HepG2 (cell line): ENCODE results near the gene SNAPC4. TPM values are rescaled to one million over a fixed set of nuclear protein-coding genes. Genes with fewer than 3 reads are reported as not detected.

ENCODE experiments used
- ELF3 ChIP-seq: IDR thresholded peaks from 2 replicates; pipeline ENCODE4 v1.6.1; 2016; ENCODE audit warnings: missing genetic modification reagents, missing compliant biosample characterization
- GPN1 ChIP-seq: sonication (generic); formaldehyde crosslinking; IDR thresholded peaks from 2 replicates; pipeline ENCODE4 v1.5.1; 2020; ENCODE audit warnings: missing genetic modification reagents, borderline replicate concordance
- GTF3A ChIP-seq: sonication (generic); formaldehyde crosslinking; conservative IDR thresholded peaks from 2 replicates; pipeline ENCODE4 v1.4.0; 2020; ENCODE audit warnings: mild to moderate bottlenecking, missing genetic modification reagents
- HMGXB4 ChIP-seq, 2 experiments: sonication (generic) in 1 of 2; formaldehyde crosslinking in 1 of 2; IDR thresholded peaks; 2 replicates each; pipeline versions ENCODE4 v1.4.0 to v1.6.1; 2018 to 2020; ENCODE audit warnings: missing genetic modification reagents in 2 of 2, borderline replicate concordance in 1 of 2, low read depth in 1 of 2, mild to moderate bottlenecking in 1 of 2, missing biosample characterization in 1 of 2
- LBX2 ChIP-seq: sonication (generic); formaldehyde crosslinking; IDR thresholded peaks from 2 replicates; pipeline ENCODE4 v1.5.0; 2020; ENCODE audit warnings: missing genetic modification reagents, mild to moderate bottlenecking, borderline replicate concordance
- MYPOP ChIP-seq: sonication (generic); formaldehyde crosslinking; IDR thresholded peaks from 2 replicates; pipeline ENCODE4 v1.8.1; 2023; ENCODE audit warnings: mild to moderate bottlenecking, moderate library complexity, missing genetic modification reagents
- TERF1 ChIP-seq: sonication (generic); formaldehyde crosslinking; IDR thresholded peaks from 2 replicates; pipeline ENCODE4 v1.8.0; 2022; ENCODE audit warnings: mild to moderate bottlenecking, missing genetic modification reagents, moderate library complexity
- YEATS4 ChIP-seq: sonication (generic); formaldehyde crosslinking; IDR thresholded peaks from 2 replicates; pipeline ENCODE4 v1.4.0; 2020; ENCODE audit warnings: missing genetic modification reagents, borderline replicate concordance
- ZBTB4 ChIP-seq: sonication (generic); formaldehyde crosslinking; IDR thresholded peaks from 2 replicates; pipeline ENCODE4 v1.4.0; 2020; ENCODE audit warnings: missing genetic modification reagents, mild to moderate bottlenecking, borderline replicate concordance
- ZBTB7A ChIP-seq: sonication (generic); formaldehyde crosslinking; IDR thresholded peaks from 2 replicates; pipeline ENCODE4 v1.8.0; 2022; ENCODE audit warnings: mild to moderate bottlenecking, missing genetic modification reagents
- ZBTB7B ChIP-seq: sonication (generic); formaldehyde crosslinking; IDR thresholded peaks from 2 replicates; pipeline ENCODE4 v1.4.0; 2020; ENCODE audit warnings: missing genetic modification reagents
- ZFX ChIP-seq: sonication (generic); formaldehyde crosslinking; IDR thresholded peaks from 2 replicates; pipeline ENCODE4 v1.4.0; 2020; ENCODE audit warnings: mild to moderate bottlenecking, low read depth, missing genetic modification reagents, moderate library complexity
- ZNF24 ChIP-seq: fragments of 450-650 bp; IDR thresholded peaks from 2 replicates; pipeline ENCODE4 v1.6.1; 2017; ENCODE audit warnings: antibody characterized with exemption, mild to moderate bottlenecking
- ZNF296 ChIP-seq: sonication (generic); formaldehyde crosslinking; conservative IDR thresholded peaks from 2 replicates; pipeline ENCODE4 v1.5.0; 2020; ENCODE audit warnings: mild to moderate bottlenecking, missing genetic modification reagents
- ZNF331 ChIP-seq: sonication (generic); formaldehyde crosslinking; IDR thresholded peaks from 2 replicates; pipeline ENCODE4 v1.4.0; 2020; ENCODE audit warnings: missing genetic modification reagents
- ZNF552 ChIP-seq: sonication (generic); formaldehyde crosslinking; IDR thresholded peaks from 2 replicates; pipeline ENCODE4 v1.9.0; 2022; ENCODE audit warnings: missing genetic modification reagents, mild to moderate bottlenecking, borderline replicate concordance
- ZNF670 ChIP-seq: sonication (generic); formaldehyde crosslinking; IDR thresholded peaks from 2 replicates; pipeline ENCODE4 v1.8.0; 2022; ENCODE audit warnings: mild to moderate bottlenecking, missing genetic modification reagents, borderline replicate concordance
- ZNF7 ChIP-seq: IDR thresholded peaks from 2 replicates; pipeline ENCODE4 v1.6.1; 2016; ENCODE audit warnings: missing biosample characterization, missing genetic modification reagents
- polyA plus RNA-seq, 8 experiments: library from polyadenylated mRNA; depleted of rRNA in 3 of 8; stranded (reverse) in 7 of 8; unstranded in 1 of 8; fragments of >200 nt; fragmentation: Illumina TruSeq in 4 of 8; extraction: Trizol in 4 of 8; gene quantifications; 2 replicates each; pipeline versions ENCODE4 v1.2.1 to v1.2.3, GENCODE V29; 2011 to 2016; ENCODE audit warnings: low read depth in 4 of 8, missing spikeins in 1 of 8, mixed read lengths in 1 of 8; ENCODE audit not compliant: insufficient read depth in 1 of 8
- total RNA-seq, 5 experiments: library from RNA; depleted of rRNA; stranded (reverse); fragments of >200 nt; fragmentation: Illumina TruSeq; extraction: Trizol; gene quantifications; 2 replicates each; pipeline ENCODE4 v1.2.3, GENCODE V29; 2016; ENCODE audit warnings: low read depth in 1 of 5

The SNAPC4 gene
- total and polyA plus RNA-seq, 2 of the 13 experiments (the other 11 are each of a cell fraction or from before 2014, with no cell fraction given), result 2.0 to 6.0 TPM

- TF ChIP-seq HMGXB4 (CRISPR knock-in tag; IDR thresholded peaks at IDR 0.05; ENCODE audit: borderline replicate concordance in 1 of 2, low read depth in 1 of 2), result no peak
- TF ChIP-seq ZBTB7B, result no peak; the same call in 1 of the 2 replicates
- TF ChIP-seq GPN1, result no peak
- no peak for TF ChIP-seq LBX2 (CRISPR knock-in tag)
- TF ChIP-seq ZNF670 (CRISPR knock-in tag), result no peak
- peak; percentile 24 for TF ChIP-seq YEATS4 (CRISPR knock-in tag)
- no peak for TF ChIP-seq MYPOP
- TF ChIP-seq GTF3A (CRISPR knock-in tag), result no peak
- no peak for TF ChIP-seq TERF1 (CRISPR knock-in tag)
- TF ChIP-seq ZNF296 (CRISPR knock-in tag), result no peak
- TF ChIP-seq ZNF7 (CRISPR knock-in tag), result no peak
- TF ChIP-seq ZBTB4 (CRISPR knock-in tag), result no peak
- peak; percentile 41; the same call in 1 of the 2 replicates for TF ChIP-seq ZFX
- no peak for TF ChIP-seq ZBTB7A
- TF ChIP-seq ZNF331, result 0 out of 2 replicates have a peak, but pooled peaks have one; percentile 10
- no peak for TF ChIP-seq ZNF24
- TF ChIP-seq ELF3 (CRISPR knock-in tag), result peak; percentile 67
- TF ChIP-seq ZNF552 (CRISPR knock-in tag), result no peak
Observed at GRCh38 chr9:136373300-136374182, 26.4 kb downstream of the SNAPC4 start, which contains the start of gene CARD9 (continued).
